Measurements from ENCODE around the gene WWC1.

DNA sequence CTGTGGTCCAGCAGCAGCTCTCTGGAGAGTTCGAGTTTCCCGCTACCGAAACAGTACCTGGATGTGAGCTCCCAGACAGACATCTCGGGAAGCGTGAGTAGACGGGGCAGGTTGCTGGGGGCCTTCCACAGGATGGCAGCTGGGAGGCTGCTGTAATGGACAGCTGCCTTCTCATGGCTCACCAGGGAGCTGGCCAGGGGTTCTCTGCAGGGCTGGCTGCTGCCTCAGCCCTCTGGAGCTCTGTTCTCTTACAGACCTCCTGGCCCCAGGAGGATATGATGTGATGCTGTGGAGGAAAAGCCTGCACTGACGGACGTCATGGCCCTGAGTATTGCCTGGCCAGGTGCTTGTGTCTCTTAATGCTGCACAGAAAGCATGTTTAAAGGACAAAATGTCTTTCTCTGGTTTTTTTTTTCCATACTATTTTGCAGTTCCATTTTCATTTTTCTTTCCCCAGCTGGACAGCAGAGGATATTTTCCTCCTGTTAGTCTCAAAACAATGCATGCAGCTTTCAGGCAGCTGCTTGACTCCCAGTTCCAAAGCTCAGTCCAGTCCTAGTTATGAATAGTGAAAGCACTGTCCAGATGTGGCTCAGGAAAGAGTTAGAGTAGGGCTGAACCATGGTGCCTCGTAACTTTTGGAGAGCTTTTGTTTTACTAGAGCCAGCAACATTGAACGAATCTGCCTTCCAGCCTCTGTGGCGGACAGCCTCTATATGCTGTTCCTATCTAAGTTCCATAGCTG is 117.3 kb downstream of the WWC1 start:
- TF ChIP-seq, protein P1, sequence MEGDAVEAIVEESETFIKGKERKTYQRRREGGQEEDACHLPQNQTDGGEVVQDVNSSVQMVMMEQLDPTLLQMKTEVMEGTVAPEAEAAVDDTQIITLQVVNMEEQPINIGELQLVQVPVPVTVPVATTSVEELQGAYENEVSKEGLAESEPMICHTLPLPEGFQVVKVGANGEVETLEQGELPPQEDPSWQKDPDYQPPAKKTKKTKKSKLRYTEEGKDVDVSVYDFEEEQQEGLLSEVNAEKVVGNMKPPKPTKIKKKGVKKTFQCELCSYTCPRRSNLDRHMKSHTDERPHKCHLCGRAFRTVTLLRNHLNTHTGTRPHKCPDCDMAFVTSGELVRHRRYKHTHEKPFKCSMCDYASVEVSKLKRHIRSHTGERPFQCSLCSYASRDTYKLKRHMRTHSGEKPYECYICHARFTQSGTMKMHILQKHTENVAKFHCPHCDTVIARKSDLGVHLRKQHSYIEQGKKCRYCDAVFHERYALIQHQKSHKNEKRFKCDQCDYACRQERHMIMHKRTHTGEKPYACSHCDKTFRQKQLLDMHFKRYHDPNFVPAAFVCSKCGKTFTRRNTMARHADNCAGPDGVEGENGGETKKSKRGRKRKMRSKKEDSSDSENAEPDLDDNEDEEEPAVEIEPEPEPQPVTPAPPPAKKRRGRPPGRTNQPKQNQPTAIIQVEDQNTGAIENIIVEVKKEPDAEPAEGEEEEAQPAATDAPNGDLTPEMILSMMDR (IDR thresholded peaks at IDR 0.05) = no peak
- TF ChIP-seq POLR2A (IDR thresholded peaks at IDR 0.05) = no peak

All from adrenal gland (tissue), 5 donors.